Inflammatory macrophage treated with lipopolysaccharide for 1 hour (primary cell): Measurements from ENCODE around the gene RPP25.
A peak's percentile ranks its signal among the peaks of the same experiment; 100 is the strongest.
"Not testable (repeated sequence)": the region's sequence is repeated elsewhere in the genome, so short reads cannot be mapped to it uniquely, and the experiment has no call there.

ENCODE experiments used
- DNase-seq, 2 donors: peaks; one replicate each; pipeline ENCODE4 v3.0.0-alpha.2; 2020 to 2022

Gene RPP25

DNA sequence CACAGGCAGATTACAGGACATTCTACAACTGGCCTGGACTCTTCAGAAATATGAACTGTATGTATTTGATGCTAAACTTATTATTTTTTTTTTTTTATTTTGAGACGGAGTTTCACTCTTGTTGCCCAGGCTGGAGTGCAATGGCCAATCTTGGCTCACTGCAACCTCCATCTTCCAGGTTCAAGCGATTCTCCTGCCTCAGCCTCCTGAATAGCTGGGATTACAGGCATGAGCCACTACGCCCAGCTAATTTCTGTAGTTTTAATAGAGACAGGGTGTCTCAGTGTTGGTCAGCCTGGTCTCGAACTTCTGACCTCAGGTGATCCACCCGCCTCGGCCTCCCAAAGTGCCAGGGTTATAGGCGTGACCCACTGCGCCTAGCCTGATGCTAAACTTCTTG is 42.8 kb downstream of the RPP25 start:
- not testable (repeated sequence) for DNase-seq

DNA sequence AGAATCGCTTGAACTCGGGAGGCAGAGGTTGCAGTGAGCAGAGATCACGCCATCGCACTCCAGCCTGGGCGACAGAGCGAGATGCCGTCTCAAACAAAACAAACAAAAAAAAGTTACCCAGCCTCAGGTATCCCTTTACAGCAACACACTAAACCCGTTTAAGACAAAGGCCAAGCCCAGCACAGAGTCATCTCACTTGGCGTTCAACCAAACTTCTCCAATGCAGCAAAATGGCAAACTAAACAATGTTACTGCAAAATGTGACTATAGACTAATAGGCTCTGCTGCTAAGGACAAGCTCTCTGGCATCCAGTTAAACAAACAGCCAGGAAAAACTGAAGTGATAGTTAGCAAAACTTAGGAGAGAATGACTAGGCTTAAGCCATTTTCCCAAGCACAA is 43.5 kb downstream of the RPP25 start:
- DNase-seq = no peak

GRCh38 chr15:74908635-74909034 is 47.9 kb downstream of the RPP25 start:
- DNase-seq = no peak

- no peak for DNase-seq
Observed at GRCh38 chr15:74907163-74907870, 49.3 kb downstream of the RPP25 start.

GRCh38 chr15:74906450-74907162 is 50.0 kb downstream of the RPP25 start, which contains the start of gene FAM219B:
Gene FAM219B (minus strand): TSS chr15:74906851. CDS start chr15:74906800, 51 bp downstream.
- DNase-seq = peak; percentile 87 to 95

DNA sequence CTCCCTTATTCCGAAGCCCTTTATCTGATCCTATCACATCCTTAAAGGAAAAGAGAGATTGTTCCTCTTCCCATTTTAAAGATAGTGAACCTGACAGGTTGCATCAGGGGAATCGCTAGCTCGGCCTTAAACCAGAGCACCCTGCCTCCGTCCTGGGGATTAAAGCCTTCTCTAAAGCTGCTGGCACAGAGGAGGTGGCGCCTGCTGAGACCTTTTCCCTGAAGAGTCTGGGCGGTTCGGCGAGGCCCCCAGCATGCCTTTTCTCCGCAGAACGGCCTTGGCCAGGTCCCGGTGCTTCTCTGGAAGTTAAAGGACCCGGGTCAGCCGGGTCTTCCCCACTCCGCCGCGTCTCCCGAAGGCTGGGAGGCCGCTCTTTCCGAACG is 50.5 kb downstream of the RPP25 start:
- peak; percentile 14 to 18 for DNase-seq
